Fibroblast of skin of left biceps (primary cell): Measurements from ENCODE around the gene CFP.

ENCODE experiments used
- DNase-seq, 2 experiments: peaks; one replicate each; pipeline ENCODE4 v3.0.0-alpha.2; 2013; ENCODE audit warnings: low read depth in 2 of 2

CFP gene

DNA sequence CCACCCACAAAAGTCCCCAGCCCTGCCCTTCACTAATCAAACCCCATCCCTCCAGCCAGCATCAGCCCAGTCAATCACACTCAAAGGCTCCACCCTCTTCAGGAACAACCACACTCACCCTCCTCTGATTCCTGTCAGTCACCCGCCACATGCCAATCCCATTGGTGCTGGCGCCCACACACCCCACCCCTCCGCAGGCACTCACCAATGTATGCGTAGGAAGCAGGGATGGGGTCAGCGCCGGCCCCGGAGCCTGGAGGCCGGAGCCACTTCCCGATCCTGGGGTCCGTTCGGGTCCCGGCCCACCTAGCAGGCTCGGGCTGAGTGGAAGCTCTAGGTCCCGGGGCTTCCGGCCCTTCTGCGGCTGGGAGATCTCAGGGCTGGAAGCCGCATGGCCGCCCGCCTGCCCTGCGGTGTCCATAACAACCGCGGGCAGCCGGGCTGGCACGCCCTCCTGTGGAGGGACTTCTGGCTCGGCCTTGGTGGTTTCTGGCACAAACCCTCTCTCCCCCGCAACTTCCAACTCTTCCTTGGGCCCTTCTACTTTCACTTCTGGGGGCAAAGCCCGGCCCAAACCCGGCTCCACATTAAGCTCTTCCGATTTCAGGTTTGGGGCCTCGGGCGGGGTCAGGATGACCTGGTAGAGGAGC is 7.9 kb upstream of the CFP start:
- no peak for DNase-seq

DNA sequence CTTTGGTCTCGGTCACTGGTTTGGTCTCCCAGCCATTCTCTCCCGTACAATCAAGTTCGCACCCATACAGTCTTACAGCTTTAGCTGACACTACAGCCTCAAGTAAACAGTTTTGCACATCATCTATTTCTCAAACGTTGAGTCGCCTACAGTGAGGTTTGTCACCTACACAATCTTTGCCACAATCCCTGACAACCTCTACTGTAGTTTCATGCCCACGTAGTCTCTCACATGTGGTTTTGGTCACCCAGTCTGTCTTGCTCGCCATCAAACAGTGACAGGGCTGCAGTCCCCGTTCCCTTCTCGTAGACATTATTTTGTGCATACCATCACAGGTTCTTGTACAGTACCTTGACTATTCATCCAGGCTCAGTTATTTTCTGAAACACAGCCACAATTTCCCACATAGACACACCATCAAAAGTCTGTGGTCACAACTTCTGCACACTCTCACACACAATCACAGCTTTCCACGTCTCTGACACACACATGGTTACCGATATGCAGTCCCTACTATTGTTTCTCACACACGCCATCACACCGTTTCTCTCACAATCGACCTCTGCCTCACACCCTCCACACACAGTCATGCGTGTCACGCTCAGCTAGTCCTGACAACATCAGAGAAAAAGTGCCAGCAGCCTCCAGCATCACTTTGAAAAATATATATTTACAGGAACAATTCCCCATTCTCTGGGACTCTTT is 5.3 kb upstream of the CFP start:
- no peak for DNase-seq

DNA sequence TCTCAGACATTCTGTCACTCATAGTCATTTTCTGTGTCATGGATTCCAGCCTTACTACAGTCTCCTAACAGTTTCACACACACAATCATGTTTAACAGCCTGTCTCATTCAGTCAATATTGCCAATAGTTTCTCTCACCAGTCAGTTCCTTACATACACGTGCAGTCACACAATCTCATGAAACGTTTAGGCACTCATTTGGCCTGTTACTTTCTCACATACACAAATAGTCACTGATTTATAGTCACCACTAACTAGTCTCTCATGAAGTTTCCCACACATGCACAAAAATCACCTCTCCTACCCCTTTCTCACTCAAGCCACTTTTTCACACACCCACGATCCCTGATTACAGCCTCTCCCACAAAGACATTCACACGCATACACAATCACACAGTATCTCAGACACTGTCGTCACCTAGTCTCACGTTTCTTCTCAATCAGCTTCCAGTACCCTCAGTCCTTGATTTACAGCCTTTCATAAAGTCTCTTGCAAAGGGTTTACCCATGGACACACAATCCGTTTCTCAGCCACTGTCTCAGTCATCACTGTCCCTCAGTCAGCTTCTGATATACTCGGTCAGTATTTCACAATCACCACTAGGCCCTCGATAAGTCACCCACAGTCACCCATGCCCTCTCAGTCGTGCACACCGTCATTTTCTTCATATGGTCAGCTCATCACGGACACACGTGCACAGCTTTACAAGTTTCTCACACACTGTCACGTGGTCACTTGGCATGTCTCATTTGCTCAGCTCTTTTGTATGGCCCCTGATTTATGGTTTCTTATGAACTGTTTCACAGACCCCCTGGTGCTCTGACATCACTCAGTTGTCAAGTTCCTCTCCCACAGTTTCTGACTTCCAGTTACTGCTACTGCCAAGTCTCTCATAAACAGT is 4.2 kb upstream of the CFP start:
- DNase-seq, result no peak

DNA sequence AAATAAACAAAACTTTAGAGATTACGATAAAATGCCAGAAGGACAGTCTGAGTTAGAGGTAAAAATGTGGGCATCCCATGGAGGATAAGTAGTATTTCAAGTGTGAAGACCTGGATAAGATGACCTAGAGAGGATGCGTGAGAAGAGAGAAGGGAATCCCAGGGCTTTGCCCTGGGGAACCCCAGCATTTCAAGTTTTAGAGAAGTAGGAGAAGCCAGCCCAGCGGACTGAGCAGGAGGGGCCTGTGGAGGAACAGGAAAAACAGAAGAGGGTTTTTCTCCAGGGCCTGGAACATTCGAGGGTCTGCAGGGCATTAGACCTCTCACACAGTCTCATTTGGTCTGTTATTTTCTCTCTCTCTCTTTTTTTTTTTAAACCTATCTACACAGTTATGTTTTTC is 2.9 kb upstream of the CFP start:
- DNase-seq, result no peak

DNA sequence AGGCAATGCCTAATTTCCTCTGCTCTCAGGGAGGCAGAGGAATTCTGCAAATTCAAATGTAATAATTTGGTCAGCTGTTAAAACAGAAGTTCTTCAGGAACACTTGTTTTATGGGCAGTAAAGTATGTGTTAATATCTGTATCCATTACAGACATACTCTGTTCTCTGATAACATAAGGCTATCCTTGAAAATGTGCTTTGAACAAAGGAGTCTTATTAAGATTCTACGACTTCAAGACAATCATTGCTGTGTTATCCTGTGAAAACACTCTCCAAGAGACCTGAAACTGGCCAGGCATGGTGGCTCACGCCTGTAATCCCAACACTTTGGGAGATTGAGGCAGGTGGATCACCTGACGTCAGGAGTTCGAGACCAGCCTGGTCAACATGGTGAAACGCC is 1.9 kb upstream of the CFP start:
- no peak for DNase-seq

DNA sequence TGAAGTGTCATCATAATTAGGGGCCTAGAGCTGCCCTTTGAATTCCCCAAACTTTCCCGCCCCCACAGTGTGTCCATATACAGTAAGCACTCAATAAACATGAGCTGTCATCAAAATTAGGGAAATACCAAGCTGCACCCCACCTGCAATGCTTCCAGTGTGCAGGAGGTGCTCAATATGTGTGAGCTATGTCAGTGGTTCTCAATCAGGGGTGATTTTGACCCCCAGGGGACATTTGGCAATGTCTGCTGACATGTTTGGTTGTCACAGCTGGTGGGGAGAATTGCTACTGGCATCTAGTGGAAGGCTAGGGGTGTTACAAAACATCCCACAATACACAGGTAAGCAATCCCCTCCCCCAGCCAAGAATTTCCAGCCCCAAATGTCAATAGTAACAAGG is 748 bp downstream of the CFP start:
- DNase-seq, result no peak

DNA sequence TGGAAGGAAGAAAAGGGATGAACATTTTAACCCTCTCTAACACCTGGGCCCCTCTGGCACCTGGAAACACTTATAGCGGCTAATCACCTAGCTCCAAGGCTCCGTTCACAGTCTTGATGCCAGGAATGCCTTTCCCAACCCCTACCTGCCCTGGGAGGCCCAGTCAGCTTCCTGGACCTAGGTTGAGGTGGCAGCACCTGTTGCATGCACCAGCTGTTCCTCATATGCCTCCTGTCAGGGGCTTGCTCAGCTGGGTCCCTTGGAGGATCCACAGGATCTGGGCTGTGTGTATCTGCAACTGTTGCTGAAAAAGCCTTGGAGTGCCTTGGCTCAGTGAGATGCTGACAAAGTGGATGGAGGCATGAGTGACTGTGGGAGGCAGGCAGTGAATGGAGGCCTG is 4.4 kb downstream of the CFP start:
- no peak for DNase-seq

DNA sequence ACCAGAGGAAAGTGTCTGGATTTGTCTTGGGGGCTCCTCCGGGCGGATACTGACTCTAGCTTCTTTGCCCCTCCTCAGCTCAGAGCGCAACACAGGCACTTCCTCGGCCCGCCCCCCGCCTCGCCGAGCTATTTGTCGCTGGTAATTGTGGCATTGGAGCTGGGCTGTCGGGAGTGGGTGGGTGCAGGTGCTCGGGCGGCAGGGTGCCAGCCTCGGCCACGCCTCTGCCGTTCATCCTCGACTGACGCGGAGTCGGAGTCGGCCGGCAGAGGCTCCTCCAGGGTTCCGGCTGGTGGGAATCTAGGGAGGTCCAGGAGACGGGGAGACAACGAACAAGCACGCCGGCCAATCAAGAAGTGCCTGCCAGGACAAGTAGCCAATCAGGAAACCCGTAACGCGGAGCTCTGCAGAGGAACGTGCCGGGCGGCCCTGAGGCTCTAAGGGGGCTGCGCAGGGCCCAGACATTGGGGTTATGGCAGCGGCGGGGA is 6.1 kb downstream of the CFP start:
- peak; percentile 35 to 42 for DNase-seq

DNA sequence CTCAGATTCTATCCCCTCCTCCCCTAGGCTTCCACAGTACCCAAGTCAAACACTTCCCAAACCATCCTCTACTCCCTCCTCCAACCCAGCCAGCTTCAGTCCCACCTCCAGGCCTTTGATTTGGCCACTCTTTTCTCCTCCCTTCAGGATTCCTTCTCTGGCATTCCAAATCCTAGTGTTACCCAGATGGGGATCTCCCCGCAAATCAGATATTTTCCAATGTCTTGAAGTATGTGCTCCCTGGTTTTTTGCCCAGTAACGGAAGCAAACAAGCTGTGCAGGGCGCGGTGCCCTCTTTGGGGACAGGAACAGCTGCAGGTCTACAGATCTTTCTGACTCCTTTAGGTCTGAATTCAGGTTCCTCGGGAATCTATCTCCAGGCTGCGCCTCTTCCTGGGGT is 7.9 kb downstream of the CFP start:
- DNase-seq, result no peak

DNA sequence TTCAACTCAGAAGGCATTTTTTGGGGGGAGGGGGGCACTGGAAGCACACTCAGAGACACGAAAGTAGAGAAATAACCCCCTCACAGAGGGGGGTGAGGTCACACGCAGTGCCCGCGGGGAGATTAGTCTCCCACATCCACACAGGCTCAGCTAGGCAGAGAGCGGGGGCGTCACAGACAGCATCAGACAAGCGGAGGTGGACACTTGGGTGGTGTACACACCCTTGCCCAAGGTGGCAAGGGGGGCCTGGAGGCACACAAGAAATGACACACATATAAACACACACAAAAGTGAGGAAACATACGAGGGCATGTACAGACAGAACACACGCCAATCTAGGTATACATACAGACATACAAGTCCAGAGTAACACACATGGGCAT is 9.4 kb downstream of the CFP start:
- no peak for DNase-seq

DNA sequence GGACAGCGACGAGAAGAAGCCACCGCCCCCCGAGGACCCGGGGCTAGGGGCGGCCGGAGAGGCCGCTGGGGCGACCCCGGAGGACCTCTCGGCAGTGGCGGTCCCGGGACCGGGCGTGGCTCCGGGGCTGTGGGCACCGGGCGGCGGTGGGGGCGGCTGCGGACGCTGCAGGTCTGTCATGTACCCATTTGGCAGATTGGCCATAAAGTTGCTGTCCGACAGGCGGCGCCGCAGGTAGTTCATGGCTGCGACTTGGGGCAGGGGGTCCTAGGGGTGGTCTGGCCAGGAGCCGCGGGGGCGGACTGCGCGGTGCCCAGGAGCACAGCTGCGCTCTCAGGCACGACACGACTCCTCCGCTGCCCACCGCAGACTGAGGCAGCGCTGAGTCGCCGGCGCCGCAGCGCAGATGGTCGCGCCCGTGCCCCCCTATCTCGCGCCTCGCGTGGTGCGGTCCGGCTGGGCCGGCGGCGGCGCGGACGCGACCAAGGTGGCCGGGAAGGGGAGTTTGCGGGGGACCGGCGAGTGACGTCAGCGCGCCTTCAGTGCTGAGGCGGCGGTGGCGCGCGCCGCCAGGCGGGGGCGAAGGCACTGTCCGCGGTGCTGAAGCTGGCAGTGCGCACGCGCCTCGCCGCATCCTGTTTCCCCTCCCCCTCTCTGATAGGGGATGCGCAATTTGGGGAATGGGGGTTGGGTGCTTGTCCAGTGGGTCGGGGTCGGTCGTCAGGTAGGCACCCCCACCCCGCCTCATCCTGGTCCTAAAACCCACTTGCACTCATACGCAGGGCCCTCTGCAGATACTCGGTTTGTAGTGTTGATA is 10.0 kb downstream of the CFP start, which contains the start of gene SYN1:
Gene SYN1 (minus strand): TSS at position 372 of the 817 bp plus-strand sequence. CDS start 129 bp downstream, at position 243.
- DNase-seq, result peak; percentile 44 to 50

DNA sequence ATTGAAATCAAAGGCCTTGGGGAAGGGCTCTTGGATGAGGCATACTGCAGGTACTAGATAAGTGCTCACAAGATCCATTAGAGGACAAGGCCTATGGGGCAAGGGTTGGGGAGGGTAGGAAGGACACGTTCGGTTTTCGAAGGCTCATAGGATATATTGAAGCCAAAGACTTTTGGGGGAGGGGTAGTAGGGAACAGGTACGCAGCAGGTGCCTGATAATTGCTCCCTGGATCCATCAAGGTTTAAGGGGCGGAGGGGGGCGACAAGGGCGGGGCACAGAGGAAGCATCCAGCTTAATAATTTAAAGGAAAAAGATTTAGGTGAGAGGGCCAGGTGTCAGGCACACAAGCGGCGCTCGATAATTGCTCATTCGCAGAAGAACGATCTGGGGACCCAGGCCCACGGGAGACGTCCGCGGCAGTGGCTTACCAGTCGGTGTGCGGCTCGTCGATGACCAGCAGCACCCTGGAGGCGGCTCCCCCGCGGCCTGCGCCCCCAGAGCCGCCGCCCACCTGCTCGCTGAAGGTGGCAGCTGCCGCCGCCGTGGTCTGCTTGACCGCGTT is 10.7 kb downstream of the CFP start:
- no peak for DNase-seq

DNA sequence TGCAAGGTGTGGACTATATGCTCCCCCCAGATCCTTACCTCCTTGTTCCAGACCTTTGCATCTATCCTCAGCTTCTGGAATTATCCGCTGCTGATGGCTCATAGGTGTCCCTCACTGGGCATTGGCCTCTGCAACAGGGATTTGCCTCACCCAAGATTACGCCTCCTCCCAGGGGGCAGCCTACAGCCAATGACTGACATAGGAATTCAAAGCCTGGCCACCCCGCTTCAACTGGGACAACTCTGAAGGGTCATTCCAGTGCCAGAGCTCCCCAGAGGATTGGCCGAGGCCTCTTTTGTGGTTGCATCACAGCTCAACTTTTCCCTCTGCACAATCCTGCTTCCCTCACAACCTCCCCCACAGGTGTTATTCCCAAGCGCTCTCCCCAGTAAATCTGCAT is 15.1 kb downstream of the CFP start:
- DNase-seq, result no peak

DNA sequence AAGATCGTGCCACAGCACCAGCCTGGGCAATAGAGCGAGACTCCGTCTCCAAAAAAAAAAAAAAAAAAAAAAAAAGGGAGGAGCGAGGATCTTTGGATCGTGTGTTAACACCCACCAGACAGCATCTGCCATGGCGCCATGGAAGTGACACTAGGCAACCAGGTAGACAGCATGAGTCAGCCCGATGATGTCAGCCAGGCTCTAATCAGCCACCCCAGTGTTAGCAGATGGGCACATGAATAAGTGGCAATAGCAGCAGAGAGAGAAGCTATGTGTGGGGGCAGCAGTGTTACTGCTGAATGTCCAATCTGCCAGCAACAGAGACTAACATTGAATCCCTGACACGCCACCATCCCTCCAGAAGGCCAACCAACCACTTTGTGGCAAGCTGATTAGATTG is 16.6 kb downstream of the CFP start:
- DNase-seq, result no peak

DNA sequence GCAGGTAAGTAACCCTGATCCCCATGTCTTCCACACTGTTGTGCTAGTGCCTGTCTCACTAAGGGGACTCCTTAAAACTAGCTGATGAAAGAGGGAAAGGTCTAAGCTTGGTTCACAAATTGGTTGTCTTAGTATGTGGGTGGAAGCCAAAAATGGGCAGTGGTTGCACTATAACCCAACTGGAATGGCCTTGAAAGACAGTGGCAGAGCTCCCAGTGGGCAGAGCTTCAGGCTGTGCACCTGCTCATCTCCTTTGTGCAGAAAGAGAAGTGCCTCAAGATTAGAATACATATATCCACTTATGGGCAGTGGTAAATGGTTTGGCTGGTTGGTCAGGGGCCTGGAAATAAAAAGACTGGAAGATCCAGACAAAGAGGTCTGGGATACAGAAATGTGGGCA is 17.3 kb downstream of the CFP start:
- no peak for DNase-seq

DNA sequence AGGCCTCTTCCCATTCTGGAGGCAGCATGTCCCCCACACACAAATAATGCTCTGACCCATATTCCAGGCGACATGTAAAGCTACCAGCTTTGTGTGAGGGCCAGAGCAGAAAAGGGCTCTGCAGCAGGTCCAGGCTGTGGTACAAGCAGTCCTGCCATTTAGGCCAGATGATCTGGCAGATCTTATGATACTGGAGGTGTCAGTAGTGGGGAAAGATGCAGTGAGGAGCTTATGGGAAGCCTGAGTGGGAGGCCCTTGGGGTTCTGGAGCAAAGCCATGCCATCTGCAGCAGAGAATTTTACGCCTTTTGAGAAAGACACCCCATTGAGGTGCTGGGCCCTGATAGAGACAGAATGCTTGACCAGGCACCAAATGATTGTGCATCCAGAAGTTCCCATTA is 17.8 kb downstream of the CFP start:
- no peak for DNase-seq

DNA sequence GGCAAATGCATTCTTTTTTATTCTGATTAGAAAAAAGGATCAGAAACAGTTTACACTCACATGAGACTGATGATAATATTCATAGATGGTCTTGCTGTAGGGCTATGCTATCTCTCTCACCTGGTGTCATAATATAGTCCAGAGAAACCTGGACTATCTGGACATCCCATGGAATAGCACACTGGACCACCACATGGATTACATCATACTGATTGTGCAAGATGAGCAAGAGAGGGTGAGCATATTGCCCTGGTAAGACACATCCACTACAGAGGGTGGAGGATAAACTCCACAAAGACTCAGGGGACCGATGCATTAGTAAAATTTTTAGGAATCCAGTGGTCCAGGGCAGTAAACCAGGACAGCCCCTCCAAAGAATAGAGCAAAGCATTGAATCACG is 18.2 kb downstream of the CFP start:
- no peak for DNase-seq

DNA sequence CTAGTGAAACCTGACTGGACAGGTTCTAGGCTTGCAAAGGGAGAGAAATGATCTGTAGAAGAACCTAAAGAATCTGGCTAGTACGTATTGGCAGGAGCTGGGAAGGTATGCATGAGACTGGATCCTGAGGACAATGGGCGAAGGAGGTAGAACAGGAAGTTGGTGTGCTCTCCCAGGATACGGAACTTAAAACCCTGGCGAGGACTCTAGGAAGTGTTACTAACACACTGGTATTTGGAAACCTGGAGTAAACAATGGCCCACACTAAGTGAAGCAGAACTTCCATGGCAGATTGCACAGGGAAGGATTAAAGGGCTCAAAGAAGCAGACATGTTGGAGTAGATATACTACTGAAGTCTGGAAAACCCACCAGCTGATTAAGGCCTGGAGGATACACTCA is 19.2 kb downstream of the CFP start:
- DNase-seq, result no peak

DNA sequence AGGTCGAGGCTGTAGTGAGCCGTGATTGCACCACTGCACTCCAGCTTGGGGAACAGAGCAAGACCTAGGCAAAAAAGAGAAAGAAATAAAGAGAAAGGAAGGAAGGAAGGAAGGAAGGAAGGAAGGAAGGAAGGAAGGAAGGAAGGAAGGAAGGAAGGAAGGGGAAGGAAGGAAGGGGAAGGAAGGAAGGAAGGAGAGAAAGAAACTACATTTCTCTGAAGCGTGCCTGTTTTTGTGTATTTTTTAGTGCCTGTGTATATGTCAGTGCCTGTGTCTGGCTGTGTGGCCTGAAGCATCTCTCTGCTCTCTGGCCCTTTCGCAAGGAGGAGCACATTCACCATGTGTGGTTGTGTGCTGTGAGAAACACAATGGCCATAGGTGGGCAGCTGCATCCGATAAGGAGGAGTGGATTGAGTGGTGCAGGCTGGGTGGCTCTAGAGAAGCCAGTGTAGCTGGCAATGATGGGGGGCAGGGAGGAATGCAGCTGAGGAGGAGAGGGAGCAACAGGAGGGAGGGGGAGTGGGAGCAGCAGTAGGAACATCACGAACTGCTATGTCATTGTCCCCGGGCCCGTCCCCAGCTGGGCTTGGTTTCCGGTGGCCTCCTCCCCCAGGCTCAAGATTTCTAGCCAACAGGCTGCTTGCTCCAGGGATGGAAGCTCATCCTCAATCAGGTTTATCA is 21.5 kb downstream of the CFP start:
- no peak for DNase-seq

DNA sequence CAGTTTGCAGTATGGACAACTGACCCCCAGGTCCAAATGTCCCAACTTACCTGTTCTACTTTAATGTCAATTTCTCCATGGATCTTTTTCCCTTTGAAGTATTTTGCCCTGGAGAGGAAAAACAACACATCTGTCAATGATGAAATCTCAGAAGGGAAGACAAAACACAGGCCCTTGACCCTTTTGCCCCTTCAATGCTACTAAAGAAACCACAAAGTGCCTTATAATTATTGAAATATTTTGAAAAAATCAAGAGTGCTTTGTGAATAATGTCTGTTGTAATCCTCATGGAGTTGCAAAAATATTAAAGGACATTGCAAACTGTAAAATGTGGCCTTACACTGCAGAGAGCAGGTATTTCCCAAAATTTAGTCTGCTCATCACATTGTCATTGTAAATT is 22.6 kb downstream of the CFP start:
- no peak for DNase-seq

DNA sequence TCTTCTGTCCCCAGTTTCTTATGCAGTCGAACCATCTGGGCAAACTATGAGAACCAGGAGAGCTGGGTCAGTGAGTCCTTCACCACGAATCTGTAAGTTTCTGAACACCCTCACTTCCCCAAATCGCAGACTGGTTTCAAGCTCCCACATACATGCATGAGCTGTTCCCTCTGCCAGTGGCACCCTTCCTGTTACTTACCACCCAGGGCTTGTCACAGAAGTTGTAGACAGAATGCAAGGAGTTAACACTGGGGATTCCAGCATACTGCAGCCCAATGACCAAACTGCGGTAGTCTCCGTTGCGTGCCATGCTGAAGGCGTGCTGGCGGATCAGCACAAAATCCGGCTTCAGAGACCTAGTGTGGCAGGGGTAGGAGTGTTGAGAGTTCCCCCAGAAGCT is 24.7 kb downstream of the CFP start:
- DNase-seq, result no peak
